IMR-90 (cell line): ENCODE measurements around the gene CASP7. TPM values are rescaled to one million over a fixed set of nuclear protein-coding genes. Genes with fewer than 3 reads are reported as not detected.

Source experiments
- ATAC-seq: fragments of 200-7000 bp; cut with Tn5 transposase; 2 replicates; pipeline ENCODE4 v1.9.1; 2020; ENCODE audit warnings: low read depth, mild to moderate bottlenecking, moderate library complexity
- BruUV-seq: library from RNA; stranded (reverse); fragments of 400-500 nt; replicated peaks from 2 replicates; lab custom pipeline; 2021; lab: Mats Ljungman, UMichigan
- CTCF ChIA-PET: fragments of 300-600 bp; formaldehyde crosslinking; extraction: SDS; loops from one replicate; lab custom pipeline; 2021; ENCODE audit warnings: antibody characterized with exemption; lab: Yijun Ruan, JAX
- POLR2A ChIA-PET: fragments of 300-600 bp; sonication (Branson Sonifier 250); formaldehyde crosslinking; loops from one replicate; lab custom pipeline; 2022; ENCODE audit warnings: antibody characterized with exemption; ENCODE audit not compliant: unreplicated experiment; lab: Charles Lee
- DNase-seq: peaks from one replicate; pipeline ENCODE4 v3.0.0; 2013
- H2AFZ ChIP-seq: replicated peaks from 2 replicates; pipeline ENCODE3; 2013; ENCODE audit warnings: low read length, mild to moderate bottlenecking; ENCODE audit not compliant: poor library complexity
- H2AK5ac ChIP-seq: 2 replicates; pipeline ENCODE4 v1.6.1; 2013; ENCODE audit warnings: low read depth, low read length, inconsistent platforms
- H2AK9ac ChIP-seq: replicated peaks from 2 replicates; pipeline ENCODE3; 2013; ENCODE audit warnings: mild to moderate bottlenecking, low read depth, low read length, moderate library complexity; ENCODE audit not compliant: poor library complexity
- H2BK120ac ChIP-seq: 2 replicates; pipeline ENCODE4 v1.6.1; 2013; ENCODE audit warnings: low read depth, low read length, inconsistent platforms
- H2BK15ac ChIP-seq: 3 replicates; pipeline ENCODE4 v1.6.1; 2013; ENCODE audit warnings: low read depth, low read length, inconsistent platforms
- H2BK20ac ChIP-seq: 2 replicates; pipeline ENCODE4 v1.6.1; 2013; ENCODE audit warnings: low read depth, mild to moderate bottlenecking, inconsistent platforms, low read length, moderate library complexity
- H2BK5ac ChIP-seq: 2 replicates; pipeline ENCODE4 v1.6.1; 2013; ENCODE audit warnings: mild to moderate bottlenecking, low read depth, low read length, inconsistent platforms; ENCODE audit not compliant: poor library complexity, severe bottlenecking
- H3K14ac ChIP-seq: replicated peaks from 2 replicates; pipeline ENCODE4 v1.6.1; 2013; ENCODE audit warnings: low read depth, low read length, inconsistent platforms
- H3K18ac ChIP-seq: 2 replicates; pipeline ENCODE4 v1.6.1; 2013; ENCODE audit warnings: low read depth, low read length, control low read depth
- H3K23ac ChIP-seq: 2 replicates; pipeline ENCODE4 v1.6.1; 2013; ENCODE audit warnings: low read depth, low read length, inconsistent platforms
- H3K27ac ChIP-seq: 2 replicates; pipeline ENCODE4 v1.5.1; 2013; ENCODE audit warnings: mild to moderate bottlenecking, control low read depth, low read length; ENCODE audit not compliant: insufficient read depth
- H3K27me3 ChIP-seq: 2 replicates; pipeline ENCODE4 v1.6.1; 2013; ENCODE audit warnings: low read length; ENCODE audit not compliant: control insufficient read depth, insufficient read depth
- H3K36me3 ChIP-seq: 2 replicates; pipeline ENCODE4 v1.6.1; 2013; ENCODE audit warnings: low read length, mixed read lengths; ENCODE audit not compliant: control insufficient read depth, insufficient read depth
- H3K4ac ChIP-seq: 2 replicates; pipeline ENCODE4 v1.6.1; 2013; ENCODE audit warnings: low read depth, low read length, inconsistent platforms
- H3K4me1 ChIP-seq: 2 replicates; pipeline ENCODE4 v1.6.1; 2013; ENCODE audit warnings: low read length, mixed read lengths; ENCODE audit not compliant: control insufficient read depth, insufficient read depth
- H3K4me2 ChIP-seq: 2 replicates; pipeline ENCODE4 v1.6.1; 2013; ENCODE audit warnings: low read depth, mild to moderate bottlenecking, control low read depth, low read length, moderate library complexity
- H3K4me3 ChIP-seq: 2 replicates; pipeline ENCODE4 v1.5.1; 2013; ENCODE audit warnings: low read depth, mild to moderate bottlenecking, control low read depth, low read length, moderate library complexity; ENCODE audit not compliant: insufficient read depth
- H3K56ac ChIP-seq: 2 replicates; pipeline ENCODE4 v1.6.1; 2013; ENCODE audit warnings: low read length, inconsistent platforms; ENCODE audit not compliant: insufficient read depth; ENCODE audit errors: extremely low read depth
- H3K79me1 ChIP-seq, 2 experiments: 2 replicates each; pipeline ENCODE4 v1.6.1; 2013; ENCODE audit warnings: low read length in 2 of 2, inconsistent platforms in 1 of 2, low read depth in 1 of 2
- H3K9ac ChIP-seq: 2 replicates; pipeline ENCODE4 v1.6.1; 2013; ENCODE audit warnings: low read depth, low read length, control low read depth
- H3K9me1 ChIP-seq: 2 replicates; pipeline ENCODE4 v1.6.1; 2013; ENCODE audit warnings: low read length, inconsistent platforms; ENCODE audit not compliant: insufficient read depth
- H3K9me3 ChIP-seq: 2 replicates; pipeline ENCODE4 v1.6.1; 2013; ENCODE audit warnings: low read length; ENCODE audit not compliant: control insufficient read depth, insufficient read depth
- H4K20me1 ChIP-seq: 2 replicates; pipeline ENCODE4 v1.6.1; 2013; ENCODE audit warnings: low read length, inconsistent platforms; ENCODE audit not compliant: insufficient read depth
- H4K5ac ChIP-seq: 2 replicates; pipeline ENCODE4 v1.6.1; 2013; ENCODE audit warnings: mild to moderate bottlenecking, low read depth, low read length, control low read depth
- H4K8ac ChIP-seq, 2 experiments: 2 replicates each; pipeline ENCODE4 v1.6.1; 2013; ENCODE audit warnings: low read depth in 2 of 2, low read length in 2 of 2, control low read depth in 1 of 2, inconsistent platforms in 1 of 2
- H4K91ac ChIP-seq: 2 replicates; pipeline ENCODE4 v1.6.1; 2013; ENCODE audit warnings: low read depth, low read length, inconsistent platforms; ENCODE audit not compliant: insufficient read depth
- CHD1 ChIP-seq: IDR thresholded peaks from 2 replicates; pipeline ENCODE4 v1.6.1; 2012; ENCODE audit warnings: low read depth, low read length, improper control_type of control experiment
- FOS ChIP-seq: fragments of 150-350 bp; IDR thresholded peaks from 2 replicates; pipeline ENCODE4 v1.6.1; 2016; ENCODE audit warnings: low read depth, low read length
- SMC3 ChIP-seq: fragments of 150-350 bp; IDR thresholded peaks from 2 replicates; pipeline ENCODE4 v1.6.1; 2016; ENCODE audit warnings: low read depth, mild to moderate bottlenecking, antibody characterized with exemption, low read length, moderate library complexity
- USF2 ChIP-seq: fragments of 150-350 bp; IDR thresholded peaks from 2 replicates; pipeline ENCODE4 v1.6.1; 2017; ENCODE audit warnings: mild to moderate bottlenecking, antibody characterized with exemption, low read length, low read depth
- WGBS, 2 experiments: methylation state at CpG; one replicate each; pipeline versions ENCODE4 v1.1.5 to v1.1.7; 2013; ENCODE audit warnings: missing lambda C conversion rate in 2 of 2; ENCODE audit not compliant: insufficient read length in 1 of 2; ENCODE audit errors: extremely low coverage in 2 of 2; 5-methylcytosine and 5-hydroxymethylcytosine counted together
- dilution Hi-C: fragments of 300-500 bp; cut with HindIII; formaldehyde crosslinking; loops from one replicate; pipeline ENCODE4 v1.14.3; 2018; ENCODE audit warnings: low sequenced_read_pairs; ENCODE audit not compliant: unreplicated experiment
- in situ Hi-C: fragments of 300-500 bp; cut with MboI; formaldehyde crosslinking; loops from 3 replicates; pipeline ENCODE4 v1.14.3; 2019; ENCODE audit warnings: low sequenced_read_pairs, inconsistent platforms, mixed read lengths
- intact Hi-C: fragments of 100-400 bp; cut with micrococcal nuclease; formaldehyde crosslinking; loops from 2 replicates; pipeline ENCODE4 v1.10.0; 2022
- polyA plus RNA-seq, 3 experiments: library from polyadenylated mRNA; depleted of rRNA; stranded (reverse); fragments of >200 nt; gene quantifications; 2 replicates each; pipeline ENCODE4 v1.2.3, GENCODE V29; 2012; ENCODE audit warnings: low replicate concordance in 1 of 3
- total RNA-seq: library from RNA; depleted of rRNA; stranded (reverse); fragments of >200 nt; gene quantifications from 2 replicates; pipeline ENCODE4 v1.2.3, GENCODE V29; 2012

Gene CASP7
- total and polyA plus RNA-seq, 2 of the 4 experiments (the other 2 are of a cell fraction) = 15.1 to 16.7 TPM

- Histone ChIP-seq H2AK9ac (no peak overlapping the region), H3K23ac (no peak overlapping the region), H4K91ac (no peak overlapping the region), H3K14ac (no peak overlapping the region), H3K27ac (no peak overlapping the region), H2BK120ac (no peak overlapping the region), H3K9ac (no peak overlapping the region), H3K36me3 (no peaks in the 10 kb centered on the region), H3K4me2 (no peak overlapping the region), H4K20me1 (no peaks in the 10 kb centered on the region), H4K8ac (no peak overlapping the region), H2BK15ac (no peak overlapping the region), H2AK5ac (no peak overlapping the region), H2AFZ (no peak overlapping the region), H2BK20ac (no peak overlapping the region), H3K18ac (no peak overlapping the region), H3K27me3 (no peaks in the 10 kb centered on the region; the same call in 1 of the 2 replicates), H3K4me3 (no peak overlapping the region), H3K79me1 (no peaks in the 10 kb centered on the region), H3K9me3 (no peaks in the 10 kb centered on the region), H3K9me1 (no peaks in the 10 kb centered on the region), H3K56ac (no peak overlapping the region), H4K5ac (no peak overlapping the region), H3K4me1 (no peaks in the 10 kb centered on the region), H2BK5ac (no peak overlapping the region), H3K4ac (no peak overlapping the region)
- DNase-seq = no peak
- ATAC-seq = no peak
- in situ Hi-C loops = no loop called here
- dilution Hi-C loops = no loop called here
- no peak for TF ChIP-seq SMC3
- TF ChIP-seq USF2 = no peak
- no peak for TF ChIP-seq CHD1
- TF ChIP-seq FOS = no peak
- CTCF ChIA-PET = no interaction called here
- no CpG with 5 or more reads among the region's 2 CpGs for WGBS, 2 experiments
- intact Hi-C loops = no loop called here
- BruUV-seq = no TSS peak
- POLR2A ChIA-PET = no interaction called here
Observed at GRCh38 chr10:113745374-113745773, 65.7 kb downstream of the CASP7 start.
